GM18858 (cell line): Measurements from ENCODE around the gene CENPF.
"Not testable (repeated sequence)": the region's sequence is repeated elsewhere in the genome, so short reads cannot be mapped to it uniquely, and the experiment has no call there.

Experiments used
- ATAC-seq: cut with Tn5 transposase; IDR thresholded peaks from one replicate; pipeline ENCODE4 v1.9.1; 2021; ENCODE audit not compliant: unreplicated experiment

The CENPF gene, protein sequence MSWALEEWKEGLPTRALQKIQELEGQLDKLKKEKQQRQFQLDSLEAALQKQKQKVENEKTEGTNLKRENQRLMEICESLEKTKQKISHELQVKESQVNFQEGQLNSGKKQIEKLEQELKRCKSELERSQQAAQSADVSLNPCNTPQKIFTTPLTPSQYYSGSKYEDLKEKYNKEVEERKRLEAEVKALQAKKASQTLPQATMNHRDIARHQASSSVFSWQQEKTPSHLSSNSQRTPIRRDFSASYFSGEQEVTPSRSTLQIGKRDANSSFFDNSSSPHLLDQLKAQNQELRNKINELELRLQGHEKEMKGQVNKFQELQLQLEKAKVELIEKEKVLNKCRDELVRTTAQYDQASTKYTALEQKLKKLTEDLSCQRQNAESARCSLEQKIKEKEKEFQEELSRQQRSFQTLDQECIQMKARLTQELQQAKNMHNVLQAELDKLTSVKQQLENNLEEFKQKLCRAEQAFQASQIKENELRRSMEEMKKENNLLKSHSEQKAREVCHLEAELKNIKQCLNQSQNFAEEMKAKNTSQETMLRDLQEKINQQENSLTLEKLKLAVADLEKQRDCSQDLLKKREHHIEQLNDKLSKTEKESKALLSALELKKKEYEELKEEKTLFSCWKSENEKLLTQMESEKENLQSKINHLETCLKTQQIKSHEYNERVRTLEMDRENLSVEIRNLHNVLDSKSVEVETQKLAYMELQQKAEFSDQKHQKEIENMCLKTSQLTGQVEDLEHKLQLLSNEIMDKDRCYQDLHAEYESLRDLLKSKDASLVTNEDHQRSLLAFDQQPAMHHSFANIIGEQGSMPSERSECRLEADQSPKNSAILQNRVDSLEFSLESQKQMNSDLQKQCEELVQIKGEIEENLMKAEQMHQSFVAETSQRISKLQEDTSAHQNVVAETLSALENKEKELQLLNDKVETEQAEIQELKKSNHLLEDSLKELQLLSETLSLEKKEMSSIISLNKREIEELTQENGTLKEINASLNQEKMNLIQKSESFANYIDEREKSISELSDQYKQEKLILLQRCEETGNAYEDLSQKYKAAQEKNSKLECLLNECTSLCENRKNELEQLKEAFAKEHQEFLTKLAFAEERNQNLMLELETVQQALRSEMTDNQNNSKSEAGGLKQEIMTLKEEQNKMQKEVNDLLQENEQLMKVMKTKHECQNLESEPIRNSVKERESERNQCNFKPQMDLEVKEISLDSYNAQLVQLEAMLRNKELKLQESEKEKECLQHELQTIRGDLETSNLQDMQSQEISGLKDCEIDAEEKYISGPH (N-terminal part only)

DNA sequence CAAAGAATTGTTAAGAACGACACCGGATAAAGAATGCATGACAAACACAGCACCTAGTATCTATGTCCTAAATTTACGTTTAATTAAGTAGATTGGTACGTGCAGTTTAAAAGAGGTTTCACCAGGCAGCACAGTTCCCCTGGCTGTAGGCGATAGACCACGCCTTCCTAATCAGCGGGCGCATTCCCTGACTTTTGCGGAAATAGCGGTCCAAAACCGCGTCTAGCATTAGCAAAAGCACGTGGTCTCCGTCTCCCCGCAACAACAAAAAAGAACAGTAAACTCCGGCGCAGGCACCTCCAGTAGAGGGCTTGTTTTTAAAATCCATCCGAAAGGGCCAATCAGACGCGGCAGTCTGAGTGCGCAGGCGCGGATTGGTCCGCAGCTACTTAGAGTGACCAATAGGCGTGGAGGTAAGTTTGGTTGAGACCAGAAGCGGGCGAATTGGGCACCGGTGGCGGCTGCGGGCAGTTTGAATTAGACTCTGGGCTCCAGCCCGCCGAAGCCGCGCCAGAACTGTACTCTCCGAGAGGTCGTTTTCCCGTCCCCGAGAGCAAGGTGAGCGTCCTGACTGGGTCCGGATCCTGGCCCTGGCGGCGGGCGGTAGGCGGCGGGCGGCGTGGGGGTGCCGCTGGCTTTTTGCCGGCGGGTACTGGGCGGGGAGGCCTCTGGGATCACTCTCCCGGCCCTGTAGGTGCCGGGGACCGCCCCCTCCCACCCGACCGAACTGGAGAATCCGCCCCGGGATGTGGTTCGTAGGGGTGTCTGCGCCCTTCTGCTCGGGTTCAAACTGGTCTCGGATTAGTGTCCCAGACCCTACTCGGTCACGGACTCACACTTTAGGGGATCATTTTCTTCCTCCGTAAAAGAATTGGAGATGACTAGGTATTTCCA lies at the start of gene CENPF:
Gene CENPF (plus strand): TSS at position 432 of the 894 bp plus-strand sequence. CDS start 10,560 bp downstream, outside the sequence.
- ATAC-seq = peak; percentile 99

- no peak for ATAC-seq
These were observed 44.9 kb upstream of the CENPF start for GRCh38 chr1:214557952-214558735.

- ATAC-seq = no peak
These were observed 39.1 kb upstream of the CENPF start for GRCh38 chr1:214563881-214564280.

DNA sequence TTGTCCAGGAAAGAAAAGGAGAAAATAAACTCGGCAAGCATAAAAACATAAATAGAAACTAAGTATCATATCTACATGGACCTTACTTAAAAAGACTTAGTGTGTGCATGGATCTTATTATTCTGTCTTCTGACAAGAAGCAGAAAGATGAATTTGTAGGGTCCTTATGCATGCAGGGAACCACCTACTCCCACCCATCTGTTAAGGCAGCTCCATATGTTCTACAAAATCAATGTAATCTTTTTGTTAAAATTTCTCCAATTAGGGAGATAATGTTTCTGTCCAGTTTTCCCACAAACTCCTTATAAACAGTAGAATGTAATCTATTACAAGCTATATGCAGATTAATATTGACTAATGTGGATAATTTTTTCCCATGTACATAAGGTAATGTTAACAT lies 37.7 kb upstream of the CENPF start:
- ATAC-seq = no peak

- no peak for ATAC-seq
These were observed 36.6 kb upstream of the CENPF start for GRCh38 chr1:214566158-214567104.

DNA sequence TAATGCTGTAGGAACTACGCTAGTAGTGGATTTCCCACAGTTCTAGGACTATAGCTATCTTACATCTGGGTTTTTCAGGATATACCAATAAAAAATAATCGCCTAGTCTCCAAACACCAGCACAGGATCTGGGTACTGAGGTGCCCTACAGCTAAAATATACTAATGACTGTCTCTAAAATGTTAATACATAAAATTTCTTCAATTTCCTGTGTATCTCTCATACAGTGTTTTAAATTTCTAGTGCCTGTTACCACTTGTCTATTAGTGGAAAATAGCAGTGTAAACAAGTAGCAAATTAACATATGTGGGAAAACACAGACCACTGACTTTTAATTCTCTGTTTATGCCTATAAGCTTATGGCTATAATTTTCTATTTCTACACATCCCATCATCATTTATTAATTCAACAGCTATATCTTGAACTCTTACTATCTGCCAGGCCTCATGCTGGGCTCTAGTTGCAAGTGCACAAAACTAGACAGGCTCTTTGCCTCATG lies 35.5 kb upstream of the CENPF start:
- ATAC-seq = no peak

DNA sequence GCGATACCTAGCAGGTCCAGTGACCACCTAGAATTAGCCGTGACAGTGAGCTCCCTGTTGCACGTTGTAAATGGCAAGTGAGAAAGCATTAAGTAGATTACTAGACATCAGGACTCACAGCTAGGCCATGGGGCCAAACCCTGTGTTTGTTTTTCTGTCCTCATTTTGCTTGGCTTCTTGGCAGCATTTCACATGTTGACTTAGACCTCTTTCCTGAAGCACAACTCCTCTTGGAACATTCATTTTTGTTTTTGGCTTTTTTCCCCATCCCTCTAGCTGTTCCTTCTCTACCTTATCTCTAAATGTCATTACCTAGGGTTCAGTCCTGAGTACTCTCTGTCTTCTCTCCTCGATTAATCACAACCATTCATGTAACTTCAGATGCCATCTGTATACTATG lies 34.7 kb upstream of the CENPF start:
- no peak for ATAC-seq

- ATAC-seq = no peak
These were observed 33.5 kb upstream of the CENPF start for GRCh38 chr1:214569357-214570004.

DNA sequence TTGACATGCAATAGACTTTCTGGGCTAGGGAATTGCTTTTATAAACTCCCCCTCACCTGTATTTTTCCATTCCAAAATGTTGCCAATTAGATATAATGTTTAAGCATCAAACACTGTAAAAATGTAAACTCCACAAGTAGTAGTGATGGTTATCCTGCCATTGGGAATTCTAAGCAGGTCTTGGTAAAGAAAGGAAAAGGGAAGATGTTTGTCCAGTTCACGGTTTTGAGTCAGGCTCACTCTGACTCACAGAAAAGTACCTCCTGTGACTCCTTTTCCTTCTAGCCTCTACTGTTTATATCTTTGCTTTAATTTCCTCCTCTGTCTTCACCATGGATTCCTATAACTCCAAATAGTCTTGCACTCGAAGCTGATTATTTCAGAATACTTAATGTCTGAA lies 32.6 kb upstream of the CENPF start:
- ATAC-seq = no peak

GRCh38 chr1:214571281-214571680 lies 31.7 kb upstream of the CENPF start:
- no peak for ATAC-seq

DNA sequence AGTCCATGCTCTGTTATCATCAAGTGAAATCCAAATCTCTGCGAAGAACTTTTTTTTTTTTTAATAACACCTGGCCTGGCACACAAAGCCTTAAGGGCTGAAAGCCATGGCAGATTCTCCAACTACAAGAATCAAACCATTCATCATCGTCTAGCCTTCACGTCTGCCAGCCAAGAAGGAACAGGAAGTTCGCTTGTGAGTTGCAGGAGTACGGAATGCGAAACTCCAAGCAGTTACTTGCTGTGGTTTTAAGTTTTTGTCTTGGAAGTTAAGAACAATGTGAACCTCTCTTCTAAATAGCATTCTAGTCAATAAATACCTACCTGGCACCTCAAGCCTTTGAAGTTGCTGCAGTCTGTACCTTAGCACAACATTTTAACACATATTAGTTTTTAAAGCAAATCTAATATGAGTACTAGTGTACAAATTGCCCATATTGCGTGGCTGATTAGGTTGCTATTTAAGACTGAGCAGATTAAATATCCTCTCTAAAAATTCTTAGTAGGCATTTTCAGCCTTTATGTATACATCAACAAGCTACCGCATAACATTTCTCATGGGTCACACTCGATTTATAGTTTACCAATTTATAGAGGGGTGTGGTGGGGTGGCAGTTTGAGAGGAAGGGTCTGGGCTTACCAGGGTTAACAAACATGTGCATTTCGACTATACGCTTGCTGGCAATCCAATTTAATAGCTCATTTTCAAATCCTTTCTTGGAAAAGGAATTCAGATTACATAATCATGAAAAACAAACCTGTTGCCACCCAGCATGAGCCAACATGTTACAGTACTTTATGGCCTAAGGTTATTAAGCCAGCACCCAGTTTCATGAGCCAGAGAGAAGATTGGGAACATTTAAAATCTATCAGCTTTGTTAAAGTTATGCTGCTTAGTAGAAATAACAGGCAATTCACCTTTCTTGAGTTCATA lies 29.3 kb upstream of the CENPF start:
- no peak for ATAC-seq

GRCh38 chr1:214574598-214575411 lies 28.2 kb upstream of the CENPF start:
- ATAC-seq = no peak

- ATAC-seq = not testable (repeated sequence)
These were observed 26.9 kb upstream of the CENPF start for GRCh38 chr1:214576120-214576519.

DNA sequence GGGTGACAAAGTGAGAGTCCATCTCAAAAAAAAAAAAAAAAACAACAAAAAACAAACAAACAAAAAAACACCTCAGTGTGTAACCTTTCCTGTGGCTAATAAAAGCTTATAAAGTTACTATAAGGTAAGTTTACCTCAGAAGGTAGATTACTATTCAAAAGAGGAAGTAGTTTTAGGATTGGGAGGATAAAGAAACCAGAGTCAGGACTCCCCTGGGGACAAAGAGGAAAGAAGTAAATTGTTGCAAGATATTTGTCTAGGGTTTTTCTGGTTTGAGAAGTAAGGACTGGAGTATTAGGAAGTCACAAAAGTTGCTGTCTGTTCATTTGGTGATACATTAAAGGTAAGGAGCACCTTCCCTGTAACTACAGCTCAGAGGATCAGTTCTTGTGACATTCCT lies 23.8 kb upstream of the CENPF start:
- no peak for ATAC-seq

- ATAC-seq = no peak
These were observed 21.2 kb upstream of the CENPF start for GRCh38 chr1:214581785-214582184.
